Hippocampal formation (tissue), 2 donors: Measurements from ENCODE around the gene SORT1.
"Not testable (repeated sequence)": the region's sequence is repeated elsewhere in the genome, so short reads cannot be mapped to it uniquely, and the experiment has no call there.

Experiments
- DNase-seq, 2 donors: peaks; one replicate each; lab custom pipeline; 2025; lab: John Stamatoyannopoulos, UW

The SORT1 gene

DNA sequence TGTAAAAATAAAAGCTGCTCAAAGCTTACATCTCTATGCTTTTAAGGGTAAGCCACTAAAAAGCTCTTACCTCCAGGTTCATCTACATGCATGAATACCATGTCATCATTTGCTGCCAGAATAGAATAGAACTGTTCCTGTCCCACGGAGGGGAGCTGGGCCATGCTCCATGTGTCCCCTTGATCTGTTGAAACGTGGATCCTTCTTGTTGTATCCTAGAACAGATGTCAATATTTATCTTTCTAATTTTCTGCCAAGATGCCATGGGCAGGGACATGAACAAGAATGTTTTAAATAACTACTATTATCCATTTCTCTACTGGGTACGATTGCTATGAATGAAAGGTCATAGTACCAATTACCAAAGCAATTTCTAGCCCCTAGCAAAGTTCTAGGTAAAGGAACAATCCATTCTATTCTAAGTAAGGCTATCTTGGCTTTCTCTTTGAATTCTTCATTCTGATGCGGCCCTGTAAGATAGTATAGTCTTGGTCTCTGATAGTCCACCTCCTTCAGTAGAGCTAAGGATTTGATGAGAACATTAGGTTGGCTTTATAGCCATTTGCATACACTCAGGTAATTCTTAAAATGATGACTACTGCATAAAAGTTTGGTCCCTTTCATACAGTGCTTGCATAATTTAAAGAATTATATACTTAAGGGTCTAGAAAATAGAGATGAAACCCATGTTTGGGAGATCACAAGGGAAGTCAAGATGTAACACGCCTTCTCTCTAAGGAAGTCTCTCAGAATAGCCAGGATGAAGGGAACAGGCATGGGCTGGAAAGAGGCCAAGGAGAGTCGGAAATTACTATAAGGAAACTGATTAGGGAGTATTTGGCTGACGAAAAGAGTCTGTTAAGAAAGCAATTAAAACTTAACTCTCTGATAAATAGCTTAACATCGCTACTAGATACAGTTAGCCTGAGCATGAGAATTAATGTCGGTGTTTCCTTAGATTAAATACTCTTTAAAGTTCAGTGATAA lies 55.5 kb downstream of the SORT1 start:
- DNase-seq: no peak

DNA sequence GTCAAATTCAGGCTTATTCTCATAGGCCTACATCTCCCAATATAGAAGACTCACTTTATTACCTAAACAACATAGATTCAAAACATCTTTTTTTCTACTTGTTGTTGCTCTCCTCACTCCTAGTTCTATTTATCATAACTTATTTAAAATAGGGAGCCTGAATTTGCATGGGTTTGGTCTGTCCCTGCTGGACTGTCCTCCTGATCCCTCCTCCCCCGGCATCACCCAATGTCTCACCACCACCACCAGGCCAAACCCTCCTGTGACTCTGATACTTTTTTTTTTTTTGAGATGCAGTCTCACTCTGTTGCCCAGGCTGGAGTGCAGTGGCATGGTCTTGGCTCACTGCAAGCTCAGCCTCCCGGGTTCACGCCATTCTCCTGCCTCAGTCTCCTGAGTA lies 59.1 kb downstream of the SORT1 start:
- DNase-seq: no peak

DNA sequence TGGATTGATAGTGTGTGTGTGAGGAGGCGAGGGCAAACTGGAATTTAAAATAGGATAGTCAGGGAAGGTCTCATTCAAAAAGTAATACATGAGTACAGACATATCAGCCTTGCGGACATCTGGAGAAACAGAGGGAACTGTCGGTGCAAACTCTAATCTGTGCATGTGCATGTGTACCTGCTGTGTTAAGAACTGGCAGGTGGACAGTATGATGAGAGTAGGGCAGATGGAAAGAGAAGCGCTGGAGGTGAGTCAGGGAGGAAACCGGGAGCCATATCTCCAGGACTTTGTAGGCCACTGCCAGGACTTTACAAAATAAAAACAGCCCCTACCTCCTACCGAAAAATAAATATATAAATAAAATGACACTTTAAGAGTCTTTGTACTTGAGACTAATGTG lies 59.6 kb downstream of the SORT1 start:
- no peak for DNase-seq

DNA sequence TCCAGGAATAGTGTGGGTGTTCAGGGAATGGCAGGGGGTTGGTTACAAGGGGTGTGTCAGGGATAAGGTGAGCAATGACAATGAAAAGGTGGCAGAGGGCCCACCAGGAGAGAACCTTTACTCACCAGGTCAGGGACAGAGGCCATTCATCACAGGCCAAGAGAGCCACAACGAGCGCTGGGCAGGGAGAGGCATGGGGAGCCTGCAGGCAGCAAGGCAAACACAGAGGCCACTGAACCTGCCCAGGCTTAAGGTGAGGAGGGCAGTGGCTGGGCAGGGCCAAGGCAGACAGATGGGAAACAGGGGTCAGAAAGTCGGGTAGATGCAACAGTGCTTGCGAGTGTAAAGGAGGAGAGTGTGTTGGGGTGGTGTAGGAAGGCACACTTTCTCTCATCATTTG lies 62.6 kb downstream of the SORT1 start:
- DNase-seq: no peak

DNA sequence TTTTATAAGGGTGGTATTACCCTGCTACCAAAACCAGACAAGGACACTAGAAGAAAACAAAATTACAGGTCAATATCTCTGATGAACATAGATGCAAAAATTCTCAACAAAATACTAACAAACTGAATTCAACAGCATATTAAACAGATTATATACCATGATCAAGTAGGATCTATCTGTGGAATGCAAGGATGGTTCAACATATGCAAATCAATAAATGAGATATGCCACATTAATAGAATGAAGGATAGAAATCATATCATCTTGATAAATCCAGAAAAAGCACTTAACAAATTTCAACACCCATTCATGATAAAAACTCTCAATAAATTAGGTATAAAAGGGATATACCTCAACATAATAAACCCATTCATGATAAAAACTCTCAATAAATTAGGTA lies 66.6 kb downstream of the SORT1 start:
- DNase-seq: no peak

DNA sequence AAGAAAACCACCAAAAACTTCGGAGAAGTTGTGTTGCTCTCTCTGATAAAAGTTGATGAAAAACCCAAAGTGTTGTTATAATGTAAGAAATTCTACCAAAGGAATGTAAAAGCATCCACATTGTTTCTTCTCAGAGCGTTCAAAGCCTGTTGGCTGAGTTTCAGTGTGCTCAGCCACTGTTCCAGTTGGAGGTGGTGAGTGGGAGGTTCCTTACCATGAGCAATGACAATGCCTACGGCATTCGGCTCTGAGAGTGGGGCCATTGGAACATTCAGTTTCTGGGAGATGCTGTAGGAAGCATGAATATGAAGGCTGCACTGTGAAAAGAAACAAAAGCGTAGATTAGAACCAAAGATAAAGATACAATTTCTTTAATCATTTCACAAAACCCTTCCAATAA lies 70.4 kb downstream of the SORT1 start:
- peak in 1 of 2 donors; percentile 39 for DNase-seq

DNA sequence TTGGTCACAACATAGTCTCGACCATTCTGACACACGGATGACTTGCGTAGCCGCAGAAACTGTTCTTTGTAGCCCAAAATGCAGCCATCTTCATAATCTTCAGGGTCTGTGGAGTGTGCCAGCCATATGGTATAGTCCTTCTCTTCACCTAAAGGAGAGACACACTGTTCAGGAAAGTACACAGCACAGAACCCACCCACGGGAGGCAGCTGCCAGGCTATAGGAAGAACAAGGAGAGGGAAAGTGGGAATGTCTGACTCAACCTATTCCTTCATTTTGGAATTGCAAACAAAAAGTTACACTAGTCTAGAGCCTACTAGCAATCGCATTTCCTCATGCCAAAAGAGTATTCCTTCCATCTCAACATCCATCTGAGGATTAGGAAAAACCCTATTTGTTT lies 74.7 kb downstream of the SORT1 start:
- DNase-seq: peak in 1 of 2 donors; percentile 25

DNA sequence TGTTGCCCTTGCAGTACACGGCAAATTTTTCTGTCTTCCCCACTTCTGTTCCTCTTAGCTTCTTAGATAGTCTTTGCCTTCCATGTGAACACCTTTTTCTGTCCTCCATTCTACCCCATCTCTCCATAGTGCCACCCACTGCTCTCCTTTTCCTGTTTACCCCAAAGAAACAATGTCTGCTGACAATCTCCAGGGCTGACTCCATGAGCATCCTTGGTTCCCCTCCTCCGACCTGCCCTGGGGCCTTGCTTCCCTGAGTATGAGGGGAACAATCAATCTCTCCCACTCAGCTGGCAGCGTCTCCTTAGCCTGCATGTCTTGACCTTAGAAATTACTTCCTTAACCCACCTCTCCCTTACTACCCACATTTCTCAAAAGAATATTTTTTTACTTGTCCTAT lies 78.6 kb downstream of the SORT1 start:
- no peak for DNase-seq

DNA sequence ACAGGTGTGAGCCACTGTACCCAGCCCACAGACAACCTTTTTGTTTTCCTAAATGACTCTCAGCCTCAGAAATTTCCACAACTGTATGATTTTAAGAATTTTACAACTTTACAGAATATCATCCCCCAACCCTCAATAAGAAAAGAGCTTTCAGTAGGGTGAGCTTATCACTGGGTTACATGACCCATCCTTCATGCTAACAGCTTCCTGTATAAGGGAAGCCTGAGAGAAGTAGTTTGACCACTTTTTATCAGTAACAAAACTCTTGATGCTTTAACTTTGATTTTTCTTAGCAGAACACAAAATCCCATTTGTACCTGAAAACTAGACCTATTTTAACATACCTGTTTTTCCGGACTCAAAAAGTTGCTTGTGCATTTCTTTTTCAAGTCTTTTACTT lies 81.2 kb downstream of the SORT1 start:
- no peak for DNase-seq

DNA sequence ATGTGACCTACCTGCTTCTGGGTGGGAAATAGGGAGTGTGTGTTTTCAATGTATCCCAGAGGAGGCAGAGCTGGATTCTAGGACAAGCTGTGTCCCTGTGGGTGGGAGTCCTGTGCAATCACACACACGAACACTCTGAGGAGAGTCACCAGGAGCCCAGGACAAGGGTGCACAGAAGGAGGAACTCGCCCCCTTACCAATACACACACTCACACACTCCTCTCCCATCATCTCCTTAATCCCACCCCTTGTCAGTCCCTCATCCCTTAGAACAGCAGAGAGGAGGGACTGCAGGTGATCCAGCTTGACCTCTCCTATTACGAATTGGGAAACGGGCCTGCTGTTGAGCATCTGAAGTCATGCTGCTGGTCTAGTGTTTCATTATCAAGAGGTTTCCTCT lies 82.4 kb downstream of the SORT1 start:
- no peak for DNase-seq

DNA sequence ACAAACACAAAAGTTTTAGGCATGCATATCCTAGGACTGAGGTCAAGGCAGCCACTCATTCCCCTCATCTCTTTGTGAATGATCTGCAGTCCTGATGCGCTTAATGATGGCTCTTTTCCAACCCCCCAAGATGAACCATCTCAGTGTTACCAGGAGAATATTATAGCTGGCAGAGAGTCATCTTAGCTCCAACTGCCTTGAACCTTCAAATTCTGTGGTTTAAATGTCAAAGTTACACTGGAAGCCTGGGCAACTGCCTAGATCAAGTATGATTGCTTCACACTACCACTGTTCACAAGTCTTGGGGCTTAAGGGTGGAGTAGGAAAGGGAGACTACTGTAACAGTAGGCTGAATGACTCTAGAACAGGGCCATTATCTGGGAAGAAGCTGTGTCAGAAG lies 82.9 kb downstream of the SORT1 start:
- DNase-seq: no peak

DNA sequence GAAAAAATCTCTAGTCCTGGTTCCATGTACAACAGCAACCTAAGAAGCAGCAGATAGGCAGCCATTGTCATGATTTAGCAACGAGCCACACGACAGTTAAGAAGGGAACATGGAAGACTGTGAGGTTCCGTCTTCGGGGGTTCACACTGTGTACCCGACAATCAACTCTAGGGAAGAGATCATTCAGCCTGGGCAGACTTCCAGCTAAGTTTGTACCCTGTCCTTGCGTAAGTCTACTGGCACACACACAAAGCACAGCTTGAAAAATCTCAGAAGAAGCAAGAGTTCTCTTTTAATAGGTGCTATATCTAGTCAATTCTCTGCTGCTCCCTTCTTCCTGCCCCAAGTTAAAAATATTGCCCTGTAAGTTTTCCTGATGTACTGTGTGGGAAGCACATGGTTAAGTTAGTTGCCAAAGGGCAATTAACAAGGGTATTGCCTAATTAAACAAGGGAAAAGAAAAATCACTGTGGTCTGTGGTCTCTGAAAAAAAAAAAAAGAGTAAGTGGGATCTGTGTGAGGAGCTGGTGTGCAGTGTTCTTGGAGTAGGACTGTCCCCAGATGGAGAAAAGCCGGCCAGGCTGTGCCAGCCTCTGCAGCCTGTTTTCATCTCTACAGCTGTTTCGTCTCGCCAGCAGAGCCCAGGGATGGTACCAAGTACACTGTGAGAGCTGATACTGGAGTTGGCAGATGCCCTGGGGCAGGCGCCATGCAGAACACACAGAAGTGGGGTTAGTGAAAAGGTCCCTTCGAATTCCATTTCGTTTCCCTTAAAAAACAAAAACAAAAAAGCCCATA lies 84.5 kb downstream of the SORT1 start:
- DNase-seq: peak; percentile 81 to 88

DNA sequence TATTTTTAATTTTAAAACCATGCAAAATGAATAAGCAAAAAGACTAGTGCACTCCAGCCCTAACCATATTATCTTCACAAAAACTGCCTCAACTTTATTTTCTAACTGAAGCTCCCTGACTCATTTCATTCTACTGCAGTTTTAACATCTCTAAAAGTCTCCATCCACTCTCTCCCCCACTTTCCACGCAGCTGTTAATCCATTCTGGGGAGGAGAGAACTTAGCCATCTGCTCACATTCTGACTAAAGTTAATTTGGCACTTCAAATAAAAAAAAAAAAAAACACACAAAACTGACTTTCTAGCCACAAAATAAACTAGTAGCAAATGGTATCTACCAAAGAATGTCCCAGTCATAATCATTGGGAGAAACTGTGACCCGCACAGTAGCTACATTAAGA lies 85.5 kb downstream of the SORT1 start:
- peak in 1 of 2 donors; percentile 68 for DNase-seq

DNA sequence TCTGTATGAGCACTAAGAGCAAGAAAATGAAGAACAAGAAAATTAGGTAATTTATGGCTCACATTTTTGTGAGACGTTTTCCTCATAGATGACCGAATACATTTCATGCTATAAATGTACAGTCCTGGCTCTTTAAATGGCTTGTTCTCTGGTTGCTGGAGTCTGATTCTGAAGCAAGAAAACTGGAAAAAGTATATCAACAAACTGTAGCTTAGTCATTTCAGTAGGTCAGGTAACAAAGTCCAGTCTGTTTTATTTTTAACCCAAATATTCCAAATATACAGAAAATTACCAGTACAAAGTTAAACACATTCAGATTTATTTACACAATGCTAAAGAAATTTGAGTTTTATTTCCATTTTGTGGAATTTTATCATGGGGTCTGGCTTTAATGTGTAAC lies 88.4 kb downstream of the SORT1 start:
- no peak for DNase-seq

DNA sequence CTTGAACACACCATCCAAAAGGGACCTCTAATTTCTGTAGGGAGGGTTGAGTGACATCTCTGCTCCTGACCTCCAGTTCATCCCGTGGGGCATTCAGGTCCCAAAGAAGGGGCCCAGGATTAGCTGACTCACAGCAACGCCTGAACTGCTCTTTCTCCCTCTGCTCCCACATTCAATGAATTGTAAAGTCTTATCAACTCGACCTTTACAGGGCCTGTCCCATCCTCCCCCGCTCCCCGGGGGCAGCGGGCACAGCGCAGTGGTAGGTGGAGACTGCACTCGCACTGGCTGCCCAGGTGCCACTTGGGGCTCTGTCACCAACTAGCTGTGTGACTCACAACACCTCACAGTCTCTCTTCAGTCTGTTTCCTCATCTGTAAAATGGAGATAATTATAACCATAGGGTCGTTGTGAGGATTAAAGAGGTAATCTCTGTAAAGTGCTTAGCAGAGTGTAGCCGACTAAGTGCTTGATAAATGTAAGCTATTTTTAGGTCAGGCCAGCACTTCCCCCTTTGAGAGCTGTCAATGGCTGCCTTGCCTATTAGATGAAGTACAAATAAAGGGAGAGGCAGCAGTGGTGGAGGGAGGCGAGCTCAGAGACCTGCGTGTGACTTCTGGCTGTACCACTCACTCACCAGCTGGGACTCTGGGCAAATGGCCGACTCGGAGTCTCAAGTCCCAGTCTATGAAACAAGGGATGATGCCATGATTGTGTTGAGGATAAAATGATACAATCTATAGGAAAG lies 90.3 kb downstream of the SORT1 start:
- peak in 1 of 2 donors; percentile 58 for DNase-seq

DNA sequence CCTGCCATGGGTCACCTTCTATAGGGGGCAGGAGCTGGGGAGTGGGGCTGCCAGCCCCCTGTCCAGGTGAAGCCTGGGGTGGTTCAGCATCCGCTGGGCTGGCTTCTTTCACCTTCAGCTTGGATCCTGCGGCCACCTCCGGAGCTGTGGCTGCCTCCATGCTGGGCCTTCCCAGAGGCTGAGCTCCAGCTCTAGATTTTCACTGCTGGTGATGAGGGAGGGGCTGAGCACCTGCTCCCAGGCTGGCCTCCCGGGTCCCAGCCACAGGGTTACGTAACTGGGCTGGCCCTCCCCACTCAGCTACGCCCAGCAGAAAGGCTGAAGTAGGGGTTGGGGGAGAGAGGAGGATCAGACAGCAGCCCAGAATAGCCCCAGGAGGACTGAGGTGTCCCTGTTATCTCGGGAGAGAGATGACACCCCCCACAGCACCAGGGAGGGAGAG lies 90.9 kb downstream of the SORT1 start, which contains the start of gene MYBPHL:
MYBPHL (minus strand) TSS at position 180 of the 442 bp plus-strand sequence; CDS start at position 160, 20 bp downstream.
- no peak for DNase-seq

DNA sequence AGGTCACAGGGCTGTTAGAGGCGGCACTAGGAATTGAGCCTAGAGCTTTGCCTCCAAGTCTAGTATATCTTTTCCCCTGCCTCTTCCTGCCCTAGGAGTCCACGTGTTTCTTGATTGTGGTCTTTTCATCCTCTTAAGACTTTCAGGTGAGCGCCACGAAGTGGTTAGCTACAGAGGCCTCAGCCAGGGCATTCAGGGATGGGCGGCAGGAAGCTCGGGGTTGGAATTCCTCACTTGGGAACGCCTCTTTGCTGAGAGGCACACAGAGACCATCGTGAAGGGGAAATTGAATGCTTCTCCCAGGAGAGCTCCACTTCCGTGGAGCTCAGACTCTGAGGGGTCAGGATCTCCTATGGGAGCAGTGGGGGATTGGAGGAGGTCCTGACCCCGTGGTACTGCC lies 91.7 kb downstream of the SORT1 start:
- not testable (repeated sequence) for DNase-seq

DNA sequence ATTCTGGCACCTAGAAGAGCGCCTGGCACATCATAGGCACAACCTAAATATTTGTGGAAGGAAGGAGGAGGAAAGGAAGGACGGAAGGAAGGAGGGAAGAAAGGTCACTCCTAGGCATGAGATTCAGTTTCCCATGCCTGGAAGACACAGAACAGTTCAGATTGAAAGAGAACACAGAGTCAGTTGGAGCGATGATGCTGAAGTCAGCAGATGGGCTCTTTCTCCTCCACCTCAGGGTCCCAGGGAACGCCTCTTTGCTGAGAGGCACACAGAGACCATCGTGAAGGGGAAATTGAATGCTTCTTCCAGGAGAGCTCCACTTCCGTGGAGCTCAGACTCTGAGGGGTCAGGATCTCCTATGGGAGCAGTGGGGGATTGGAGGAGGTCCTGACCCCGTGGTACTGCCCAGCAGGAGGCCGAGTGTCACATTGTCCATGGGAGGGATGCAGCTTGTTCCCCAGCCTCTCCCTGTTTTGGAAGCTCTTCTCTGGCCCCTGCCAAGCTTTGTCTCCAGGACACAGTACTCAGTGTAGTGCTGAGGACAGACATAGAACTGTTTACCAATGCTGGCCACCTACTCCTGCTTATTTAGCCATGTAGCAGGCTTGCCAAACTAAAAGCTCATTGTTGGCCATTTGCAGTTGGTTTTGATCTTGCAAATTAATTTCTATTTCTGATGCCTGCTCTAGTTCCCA lies 93.3 kb downstream of the SORT1 start:
- DNase-seq: peak; percentile 79 to 97

DNA sequence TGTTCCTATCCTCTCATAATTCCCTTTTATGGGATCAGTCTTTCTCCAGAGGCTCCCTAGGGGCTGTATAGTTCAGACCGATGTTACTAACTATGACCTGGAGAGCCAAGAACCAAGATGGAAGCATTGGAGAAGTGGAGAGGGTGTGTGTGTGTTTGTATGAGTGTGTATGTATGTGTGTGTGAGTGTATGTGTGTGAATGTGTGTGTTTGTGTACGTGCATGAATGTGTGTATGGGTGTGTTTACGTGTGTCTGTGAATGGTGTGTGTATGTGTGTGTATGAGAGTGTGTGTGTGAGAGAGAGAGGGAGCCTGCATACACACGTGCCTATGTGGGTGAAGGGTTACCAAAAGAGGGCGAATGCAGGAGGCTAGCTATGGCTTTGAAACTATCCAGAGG lies 95.8 kb downstream of the SORT1 start:
- DNase-seq: no peak

DNA sequence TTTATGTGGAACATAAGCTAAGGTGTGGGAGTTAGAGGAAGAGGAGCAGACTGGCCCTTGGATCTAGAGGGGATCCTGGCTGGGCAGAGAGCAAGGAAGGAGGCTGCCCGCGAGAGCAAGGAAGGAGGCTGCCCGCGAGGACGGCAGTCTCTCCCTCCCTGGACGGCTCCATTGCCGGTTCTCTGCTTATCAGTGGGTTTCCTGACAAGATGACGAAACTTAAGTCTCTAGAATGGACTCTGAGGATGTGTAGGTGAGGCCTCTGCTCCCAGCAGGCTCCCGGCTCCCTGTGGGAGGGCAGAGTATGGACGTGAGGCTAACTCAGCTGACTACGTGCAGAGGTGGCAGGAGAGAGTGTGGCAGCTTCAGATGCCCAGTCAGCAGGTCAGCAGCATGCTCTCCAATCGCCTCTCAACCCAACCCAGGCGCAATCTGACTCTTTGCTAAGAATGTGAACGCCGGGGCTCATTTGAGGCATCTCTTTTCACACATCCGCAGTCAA lies 97.0 kb downstream of the SORT1 start:
- DNase-seq: no peak
